CD4-positive, alpha-beta T cell treated with Interleukin-21 for 1 hour (primary cell): ENCODE results near the gene AHRR.

Source experiments
- DNase-seq: peaks from one replicate; pipeline ENCODE4 v3.0.0-alpha.2; 2020

AHRR gene

DNA sequence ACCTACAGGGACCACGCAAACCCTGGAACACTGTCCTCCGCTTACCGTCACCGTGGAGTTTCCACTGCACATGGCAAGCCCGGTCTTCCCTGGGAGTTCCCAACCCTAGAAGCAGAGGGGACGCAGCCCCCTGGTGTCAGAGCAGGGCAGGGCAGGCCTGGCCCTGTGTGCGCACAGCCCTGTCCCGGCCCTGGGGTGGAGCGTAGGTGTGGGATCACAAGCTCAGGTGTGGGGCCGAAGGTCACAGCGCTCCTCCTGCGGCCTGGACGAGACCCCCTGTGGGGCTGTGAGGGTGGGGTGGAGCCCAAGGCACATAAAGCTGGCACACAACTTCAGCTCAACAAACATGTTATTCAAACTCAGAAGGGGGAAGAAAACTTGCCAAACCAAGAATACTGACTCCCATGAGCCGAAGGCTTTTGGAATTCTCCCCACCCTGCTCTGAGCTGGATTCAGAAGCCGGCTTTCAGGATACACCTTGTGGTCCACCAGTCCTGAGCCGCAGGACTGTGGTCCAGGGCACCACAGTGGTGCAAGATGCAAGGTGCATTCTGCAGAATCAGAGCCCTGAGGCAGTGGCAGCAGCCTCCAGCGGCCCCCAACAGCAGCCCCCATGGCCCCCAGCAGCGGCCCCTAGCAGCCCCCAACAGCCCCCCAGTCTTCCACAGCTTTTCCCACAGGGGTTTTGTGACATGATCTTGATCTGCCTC, 109.6 kb downstream of the AHRR start:
- DNase-seq, result peak; percentile 22

DNA sequence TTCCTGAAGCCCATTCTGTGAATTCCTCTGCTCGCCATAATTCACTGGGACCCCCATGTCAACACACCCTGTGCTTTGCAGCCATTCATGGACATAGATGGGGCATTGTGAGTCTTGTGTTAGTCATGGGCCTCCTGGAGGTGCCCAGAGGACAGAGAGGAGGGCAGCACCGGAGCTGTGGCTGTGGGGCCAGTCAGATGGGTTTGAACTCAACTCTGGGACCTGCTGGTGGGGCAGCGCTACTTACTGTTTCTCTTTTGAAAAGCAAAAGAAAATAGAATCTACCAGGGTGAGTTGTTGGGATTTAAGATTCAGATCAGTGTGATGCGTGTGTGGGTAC, 110.2 kb downstream of the AHRR start:
- DNase-seq, result no peak

DNA sequence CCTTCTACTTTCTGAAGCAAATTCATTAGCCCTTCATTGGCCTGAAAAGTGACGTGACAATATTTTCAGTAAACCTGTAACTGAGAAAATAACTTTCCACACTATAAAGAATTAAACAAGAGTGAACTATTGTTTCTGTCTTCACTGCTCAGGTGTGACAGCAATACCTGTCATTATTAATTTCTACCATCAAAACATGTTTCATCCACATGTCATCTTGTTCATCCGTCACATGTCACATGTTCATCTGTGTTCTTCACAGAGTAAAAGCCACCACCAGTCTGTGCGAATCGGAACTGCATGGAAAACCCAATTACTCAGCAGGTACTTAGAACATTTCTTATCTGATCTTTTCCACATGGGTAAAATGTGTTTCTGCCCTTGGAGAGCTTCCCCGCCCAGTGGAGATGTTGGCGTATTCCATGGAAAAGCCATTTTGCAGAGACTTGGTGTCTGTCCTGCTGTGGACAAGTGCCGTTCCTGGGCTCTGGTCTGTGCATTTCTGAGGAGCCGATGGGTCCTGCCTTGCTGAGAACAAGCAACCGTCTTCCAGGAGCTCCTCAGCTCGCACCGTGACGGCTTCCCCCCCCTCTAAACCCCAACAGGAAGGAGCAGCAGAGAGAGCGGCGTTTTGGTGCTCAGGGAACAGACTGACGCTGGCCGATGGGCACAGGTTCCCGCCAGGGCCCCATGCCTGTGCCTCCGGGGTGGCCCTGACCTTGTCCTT, 110.8 kb downstream of the AHRR start:
- no peak for DNase-seq

DNA sequence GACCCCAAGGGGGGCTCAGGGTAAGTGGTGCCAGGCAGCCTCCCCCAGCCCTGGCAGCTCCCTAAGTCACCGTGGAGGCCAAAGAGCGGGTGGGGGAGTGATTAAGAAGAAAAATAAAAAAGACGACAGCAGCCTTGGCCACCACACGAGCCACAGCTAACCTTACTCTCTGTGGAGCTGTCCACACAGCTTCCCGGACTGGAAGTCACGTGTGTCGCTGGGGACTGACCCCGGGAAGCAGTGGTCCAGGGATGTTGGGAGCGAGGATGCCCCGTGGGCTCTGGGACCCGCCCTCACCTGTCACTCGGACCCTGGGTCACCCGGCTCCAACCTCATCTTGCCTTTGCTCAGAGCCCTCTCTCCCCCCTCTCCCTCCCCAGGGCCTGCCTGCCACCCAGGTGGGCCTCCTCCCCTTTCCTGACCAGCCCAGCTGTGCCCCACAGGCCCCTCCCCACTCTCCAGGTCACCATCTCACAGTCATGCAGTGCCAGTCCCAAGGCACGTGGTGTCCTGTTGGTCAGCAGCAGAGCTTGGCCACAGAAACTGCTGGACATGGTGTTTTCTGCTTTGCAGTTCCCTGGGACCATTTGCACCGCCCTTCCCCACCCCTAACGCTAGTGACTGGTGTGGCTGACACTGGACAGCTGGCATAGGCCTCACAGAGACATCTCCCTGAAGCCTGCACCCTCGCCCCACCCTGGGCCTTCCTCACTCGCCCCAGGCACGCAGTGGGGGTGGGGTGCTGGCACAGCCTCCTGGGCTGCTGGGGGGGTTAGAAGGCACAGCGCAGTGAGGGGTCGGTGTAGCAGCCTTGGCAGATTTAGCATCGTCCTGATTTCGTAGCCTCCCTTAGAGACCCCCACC, 111.6 kb downstream of the AHRR start:
- DNase-seq, result no peak

DNA sequence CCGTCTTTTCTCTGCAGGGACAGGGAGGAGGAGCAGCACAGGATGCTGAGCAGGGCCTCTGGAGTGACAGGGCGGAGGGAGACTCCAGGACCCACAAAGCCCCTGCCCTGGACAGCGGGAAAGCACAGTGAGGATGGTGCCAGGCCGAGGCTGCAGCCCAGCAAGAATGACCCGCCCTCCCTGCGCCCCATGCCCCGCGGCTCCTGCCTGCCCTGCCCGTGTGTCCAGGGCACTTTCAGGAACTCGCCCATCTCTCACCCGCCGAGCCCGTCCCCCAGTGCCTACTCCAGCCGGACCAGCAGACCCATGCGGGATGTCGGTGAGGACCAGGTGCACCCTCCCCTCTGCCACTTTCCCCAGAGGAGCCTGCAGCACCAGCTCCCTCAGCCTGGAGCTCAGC, 112.3 kb downstream of the AHRR start:
- DNase-seq, result no peak

DNA sequence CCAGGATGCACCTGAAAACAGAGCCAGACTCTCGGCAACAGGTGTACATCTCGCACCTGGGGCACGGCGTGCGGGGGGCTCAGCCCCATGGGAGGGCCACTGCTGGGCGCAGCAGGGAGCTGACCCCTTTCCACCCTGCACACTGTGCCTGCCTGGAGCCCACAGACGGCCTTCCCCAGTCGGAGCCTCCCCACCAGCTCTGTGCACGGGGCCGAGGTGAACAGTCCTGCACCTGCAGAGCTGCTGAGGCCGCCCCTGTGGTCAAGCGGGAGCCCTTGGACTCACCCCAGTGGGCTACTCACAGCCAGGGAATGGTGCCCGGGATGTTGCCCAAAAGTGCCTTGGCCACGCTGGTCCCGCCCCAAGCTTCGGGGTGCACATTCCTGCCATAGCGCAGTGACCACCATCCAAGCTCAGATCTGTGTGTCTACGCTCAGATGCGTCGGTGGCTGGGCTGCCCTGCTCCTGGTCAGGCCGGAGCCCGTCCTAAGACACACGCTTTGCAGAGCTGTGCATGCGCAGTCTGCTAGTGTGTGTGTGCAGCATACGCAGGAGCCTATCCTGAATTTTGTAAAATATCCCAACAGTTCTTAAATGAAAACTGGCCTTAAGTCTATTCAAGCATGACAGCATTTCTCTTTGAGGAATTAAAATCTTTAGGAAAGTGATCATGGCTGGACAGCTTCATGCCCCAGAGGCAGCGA, 113.1 kb downstream of the AHRR start:
- no peak for DNase-seq

DNA sequence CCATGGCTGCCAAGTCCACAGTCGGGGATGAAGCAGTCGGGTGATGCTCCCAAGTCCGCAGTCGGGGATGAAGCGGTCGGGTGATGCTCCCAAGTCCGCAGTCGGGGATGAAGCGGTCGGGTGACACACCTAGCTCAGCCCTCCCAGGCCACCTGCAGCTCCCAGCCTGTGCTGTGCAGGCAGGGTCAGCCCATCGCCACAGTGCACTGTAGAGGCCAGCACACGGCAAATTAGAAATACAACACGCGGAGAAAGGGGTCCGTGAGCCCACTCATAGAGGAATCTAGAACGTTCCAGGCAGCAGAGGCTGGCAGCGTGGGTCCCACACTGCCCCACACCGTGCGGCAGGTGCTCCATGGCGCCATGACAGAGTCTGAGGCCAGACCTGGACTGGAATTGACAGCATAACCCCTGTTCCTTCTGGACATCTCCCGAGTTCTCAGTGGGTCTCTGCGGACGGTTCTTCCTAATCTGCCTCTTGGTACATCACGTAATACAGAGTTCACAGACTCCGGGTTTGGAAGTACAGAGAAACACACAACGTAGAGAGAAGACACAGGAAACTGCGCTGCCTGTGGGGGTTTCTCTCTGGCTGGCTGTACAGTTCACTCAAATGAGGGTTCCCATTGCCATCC, 113.8 kb downstream of the AHRR start:
- no peak for DNase-seq

DNA sequence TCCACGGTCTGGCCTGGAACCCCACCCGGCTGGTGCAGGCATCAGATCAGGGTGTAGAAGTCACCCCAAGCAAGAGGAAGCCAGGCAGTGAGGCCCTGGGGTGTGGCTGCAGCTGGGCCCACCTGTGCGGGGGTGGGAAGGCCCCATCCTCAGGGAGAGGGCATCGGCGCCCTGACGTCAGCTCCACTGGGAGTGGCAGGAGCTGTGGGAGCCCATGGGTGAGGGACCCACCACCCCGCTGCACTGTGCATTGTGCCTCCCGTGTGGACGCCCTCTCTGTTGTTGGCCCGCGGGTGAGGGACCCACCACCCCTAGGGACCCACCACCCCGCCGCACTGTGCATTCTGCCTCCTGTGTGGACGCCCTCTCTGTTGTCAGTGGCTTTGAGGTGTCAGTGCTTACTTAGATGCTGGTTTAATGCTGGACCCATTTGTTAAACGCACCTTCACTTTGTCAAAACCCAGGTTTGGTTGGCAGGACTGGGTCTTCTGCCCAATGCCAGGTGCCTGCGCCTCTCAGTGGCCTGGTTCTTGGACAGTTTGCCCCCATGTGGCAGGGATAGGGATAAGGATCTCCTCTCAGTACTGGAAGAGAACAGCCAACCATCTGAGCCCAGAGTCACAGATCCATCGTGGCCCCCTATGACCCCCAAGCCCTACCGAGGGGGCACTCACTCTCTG, 114.6 kb downstream of the AHRR start:
- DNase-seq, result no peak

DNA sequence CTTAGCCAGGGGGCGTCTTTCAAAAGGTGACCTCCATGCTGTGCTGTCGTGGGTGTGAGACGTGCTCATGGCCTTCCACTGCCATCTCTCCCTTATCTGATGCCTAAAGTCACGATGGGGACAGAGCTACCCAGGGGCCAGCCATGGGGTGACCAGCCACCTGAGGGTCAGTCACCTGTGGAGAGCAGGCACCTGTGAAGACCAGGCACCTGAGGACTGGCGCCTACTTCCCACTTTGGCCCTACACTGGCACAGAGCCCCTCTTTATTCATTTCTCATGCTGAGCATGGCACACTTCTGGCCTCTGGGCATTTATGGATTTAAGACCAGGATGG, 115.1 kb downstream of the AHRR start:
- no peak for DNase-seq

DNA sequence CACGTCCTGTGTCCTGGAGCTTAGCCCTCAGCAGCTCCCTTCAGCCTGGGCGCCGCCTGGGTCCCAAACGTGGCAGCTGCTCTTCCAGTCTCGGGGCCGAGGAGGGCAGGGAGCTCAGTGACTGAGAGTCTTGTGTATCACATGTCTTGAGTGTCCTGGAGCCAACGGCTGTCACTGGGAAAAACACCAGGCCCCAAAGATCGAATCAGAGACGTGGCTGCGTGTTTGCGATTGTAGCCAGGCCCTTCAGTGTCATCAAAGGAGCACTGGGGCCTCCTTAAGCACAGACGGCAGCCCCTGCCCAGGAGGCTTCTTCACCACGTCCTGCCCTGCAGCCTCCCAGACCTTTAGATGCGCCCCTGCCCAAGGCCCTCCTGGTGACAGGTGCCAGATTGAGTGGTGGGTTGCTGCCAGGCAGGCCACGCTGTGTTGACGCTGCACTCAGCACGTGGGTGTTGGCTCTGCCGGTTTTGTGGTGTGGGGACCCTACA, 115.8 kb downstream of the AHRR start:
- no peak for DNase-seq

DNA sequence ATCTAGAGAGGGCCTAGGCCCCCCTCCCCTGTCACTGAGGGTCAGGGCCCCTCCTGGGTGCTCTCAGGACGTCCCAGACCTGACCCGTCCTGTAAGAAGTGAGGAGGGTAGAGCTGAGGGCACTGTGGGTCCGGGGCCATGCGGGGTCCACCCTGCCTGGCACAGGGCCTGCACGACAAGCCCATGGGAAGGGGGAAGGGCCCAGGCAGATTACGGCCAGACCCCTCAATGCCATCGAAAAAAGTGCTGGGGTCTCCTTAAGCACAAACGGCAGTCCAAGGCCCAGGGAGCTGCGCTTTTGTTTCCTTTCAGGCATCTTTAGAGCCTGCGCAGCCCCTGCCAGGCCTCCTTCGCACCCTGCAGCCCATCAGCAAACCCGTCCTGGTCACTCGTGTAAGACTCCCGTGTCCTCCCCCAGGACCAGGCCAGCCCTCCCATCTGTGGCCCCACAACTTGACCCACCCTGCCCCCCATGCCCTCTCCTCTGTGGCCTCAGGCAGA, 117.0 kb downstream of the AHRR start:
- DNase-seq, result no peak

DNA sequence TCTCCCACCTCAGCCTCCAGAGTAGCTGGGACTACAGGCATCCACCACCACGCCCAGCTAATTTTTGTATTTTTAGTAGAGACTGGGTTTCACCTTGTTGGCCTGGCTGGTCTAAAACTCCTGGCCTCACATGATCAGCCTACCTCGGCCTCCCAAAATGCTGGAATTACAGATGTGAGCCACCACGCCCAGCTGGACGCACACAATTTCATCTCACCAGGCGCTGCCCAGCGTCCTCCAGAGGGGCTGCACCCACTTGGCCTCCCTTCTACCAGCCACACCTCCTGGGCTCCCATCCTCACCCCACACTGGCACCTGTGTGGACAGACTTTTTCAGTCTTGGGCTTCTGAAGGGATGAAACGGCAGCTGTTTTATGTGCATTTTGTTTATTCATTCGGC, 117.7 kb downstream of the AHRR start:
- DNase-seq, result no peak

DNA sequence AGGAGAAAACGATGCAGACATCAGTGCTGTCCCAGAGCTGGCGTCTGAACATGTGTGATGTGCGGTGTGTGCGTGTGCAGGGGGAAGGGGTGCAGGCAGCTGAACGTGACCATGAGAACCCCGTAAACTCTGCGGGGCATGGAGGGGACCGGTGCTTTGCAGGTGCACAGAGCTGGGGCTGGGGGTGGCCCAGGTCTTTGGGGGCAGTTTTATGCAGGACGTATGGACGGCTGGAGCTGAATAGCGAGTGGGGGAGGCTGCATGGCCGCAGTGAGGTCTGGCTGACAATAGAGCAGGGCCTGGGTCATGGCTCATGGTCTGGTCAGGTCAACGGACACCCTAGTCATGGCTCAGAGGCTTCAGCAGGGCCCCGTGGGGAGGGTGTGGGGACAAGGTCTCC, 118.1 kb downstream of the AHRR start:
- no peak for DNase-seq

DNA sequence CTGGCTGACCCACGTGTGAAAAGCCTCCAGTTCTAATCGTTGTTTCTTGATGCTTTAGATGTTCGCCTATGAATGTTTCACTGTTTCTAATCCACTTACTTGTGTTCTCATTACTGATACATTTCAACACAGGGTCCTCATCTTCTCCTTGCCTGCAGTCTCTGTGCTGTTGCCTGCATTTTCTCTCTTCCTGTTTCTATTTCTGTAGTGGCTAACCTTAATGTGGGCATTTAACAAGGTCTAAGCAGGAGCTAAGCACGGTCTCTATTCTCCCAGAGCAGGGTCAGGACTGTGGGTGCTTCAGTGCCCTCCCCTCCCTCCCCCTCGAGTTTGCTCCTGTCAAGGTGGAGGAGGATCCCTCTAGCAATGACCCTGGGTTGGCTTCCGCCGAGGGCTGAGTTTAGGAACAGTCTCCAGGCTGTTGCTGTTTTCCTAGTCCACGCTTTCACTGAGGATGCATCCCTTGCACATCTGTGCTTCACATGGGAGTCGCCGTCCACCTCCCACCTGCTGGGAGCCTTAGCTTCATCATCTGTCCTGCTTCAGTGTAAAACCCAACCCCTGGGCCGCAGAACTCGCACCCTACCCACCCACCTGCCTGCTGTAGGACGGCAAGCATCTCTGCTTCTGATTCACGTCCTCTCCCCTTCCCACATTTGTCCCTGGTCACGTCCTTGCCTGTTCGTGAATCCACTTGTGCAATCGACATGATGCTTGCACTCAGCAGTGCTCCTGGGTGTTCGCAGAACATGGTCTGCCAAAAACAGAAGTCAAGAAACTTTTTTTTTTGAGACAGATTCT, 119.1 kb downstream of the AHRR start:
- no peak for DNase-seq

DNA sequence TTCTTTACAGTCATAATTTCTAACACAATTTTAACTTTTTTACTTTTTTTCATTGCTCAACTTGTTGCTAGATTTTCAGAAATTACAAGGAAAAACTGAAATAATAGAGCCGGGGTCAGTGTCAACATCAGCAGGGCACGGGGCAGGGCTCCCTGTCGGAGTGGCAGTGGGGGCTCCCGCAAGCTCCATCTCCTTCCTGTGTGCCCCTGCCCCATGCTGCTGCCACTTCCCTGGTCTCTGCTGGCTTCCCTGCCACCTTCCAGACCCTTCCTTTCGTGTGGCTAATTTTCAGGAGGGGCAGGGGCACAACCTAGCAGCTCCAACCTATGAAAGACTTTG, 120.5 kb downstream of the AHRR start:
- DNase-seq, result no peak

DNA sequence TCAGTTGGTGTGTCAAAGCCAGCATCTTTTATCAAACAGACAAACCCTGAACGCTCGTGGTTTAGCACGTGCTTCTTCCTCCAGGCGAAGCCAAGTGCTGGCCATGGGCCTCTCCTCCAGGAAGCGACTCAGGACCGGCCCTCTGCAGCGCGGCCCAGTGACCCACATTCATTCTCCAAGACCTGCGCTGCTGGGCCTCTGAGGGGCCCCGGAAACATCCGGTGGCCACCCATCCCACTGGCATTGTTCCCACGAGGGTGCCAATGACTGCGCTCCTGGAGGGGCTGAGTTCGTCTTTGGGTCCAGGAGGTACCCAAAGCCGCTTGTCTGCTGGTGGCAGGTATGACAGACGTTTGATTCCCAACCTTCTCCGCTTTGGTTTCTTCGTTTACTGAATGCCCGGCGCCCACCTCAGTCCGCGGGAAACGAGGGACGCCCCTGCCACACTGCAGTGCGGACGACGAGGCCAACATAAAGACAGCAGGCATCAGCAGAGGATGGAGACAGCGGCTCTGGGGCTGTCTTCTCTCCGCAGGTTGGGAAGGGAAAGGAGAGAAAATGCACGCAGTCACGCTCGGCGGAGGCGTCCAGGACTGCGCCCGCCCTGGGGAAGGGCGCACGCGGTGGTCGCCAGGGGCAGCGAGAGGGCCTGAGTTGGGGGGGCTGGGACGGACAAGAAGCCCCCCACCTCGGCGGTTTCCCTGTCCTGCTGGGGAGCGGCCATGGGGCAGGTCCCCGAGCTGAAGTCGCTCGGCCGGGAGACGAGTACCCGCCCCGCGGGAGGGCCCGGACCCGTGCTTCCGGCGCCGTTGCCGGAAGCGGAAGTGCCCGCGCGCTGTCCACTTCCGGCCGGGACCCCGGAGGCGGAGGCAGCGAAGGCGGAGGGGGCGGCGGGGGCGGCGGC, 121.1 kb downstream of the AHRR start, which contains the start of gene EXOC3:
Gene EXOC3 (plus strand): TSS at position 842 of the 904 bp plus-strand sequence. CDS start 3,030 bp downstream, outside the sequence.
- peak; percentile 79 for DNase-seq

DNA sequence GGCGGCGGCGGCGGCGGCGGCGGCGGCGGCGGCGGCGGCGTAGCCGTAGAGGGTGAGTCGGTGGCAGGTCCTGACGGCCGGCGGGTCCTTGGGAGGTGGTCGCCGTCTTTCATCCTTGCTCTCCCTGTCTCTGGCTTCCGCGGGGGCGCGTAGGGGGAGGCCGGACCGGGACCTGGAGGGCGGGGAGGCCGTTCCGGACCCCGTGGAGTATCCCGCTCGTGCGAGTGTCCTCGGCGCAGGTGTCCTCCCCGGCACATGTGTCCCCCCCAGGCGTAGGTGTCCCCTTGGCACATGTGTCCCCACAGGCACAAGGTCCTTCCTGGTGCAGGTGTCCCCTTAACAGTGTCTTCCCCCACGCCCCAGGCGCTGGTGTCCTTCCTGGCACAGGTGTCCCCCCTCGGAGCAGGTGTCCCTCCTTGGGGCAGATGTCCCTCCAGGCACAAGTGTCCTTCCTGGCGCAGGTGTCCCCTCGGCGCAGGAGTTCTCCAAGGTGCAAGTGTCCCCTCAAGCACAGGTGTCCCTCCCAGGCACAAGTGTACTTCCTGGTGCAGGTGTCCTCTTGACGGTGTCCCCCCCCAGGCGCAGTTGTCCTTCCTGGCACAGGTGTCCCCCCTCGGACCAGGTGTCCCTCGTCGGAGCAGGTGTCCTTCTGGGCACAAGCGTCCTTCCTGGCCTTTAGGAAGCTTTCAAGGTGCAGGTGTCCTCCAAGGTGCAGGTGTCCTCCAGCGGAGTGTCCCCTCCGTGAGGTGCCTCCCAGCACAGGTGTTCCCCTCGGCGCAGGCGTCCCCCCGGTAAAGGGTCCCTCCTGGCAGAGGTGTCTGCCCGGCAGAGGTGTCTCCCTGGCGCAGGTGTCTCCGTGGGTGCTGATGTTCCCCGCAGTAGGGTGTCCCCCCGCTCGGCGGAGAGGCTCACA, 122.0 kb downstream of the AHRR start:
- peak; percentile 37 for DNase-seq

DNA sequence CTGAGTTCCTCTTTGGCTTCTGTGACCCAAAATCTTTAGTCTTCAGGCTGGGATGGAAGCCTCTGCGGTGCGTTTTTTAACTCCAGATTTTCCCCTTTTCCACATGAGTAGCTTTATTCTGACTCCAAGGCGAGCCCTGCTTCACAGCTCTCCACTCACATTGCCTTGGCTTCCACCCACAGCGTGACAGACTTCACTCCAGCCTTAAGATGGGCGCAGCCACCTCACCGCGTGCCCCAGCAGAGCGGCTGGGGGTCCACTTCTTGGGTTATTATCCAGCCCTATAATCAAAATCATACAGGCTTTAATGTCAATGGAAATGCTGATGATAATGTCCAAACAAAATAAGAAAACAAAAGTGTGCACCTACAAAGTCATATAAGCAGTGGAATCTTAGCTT, 122.7 kb downstream of the AHRR start:
- no peak for DNase-seq

DNA sequence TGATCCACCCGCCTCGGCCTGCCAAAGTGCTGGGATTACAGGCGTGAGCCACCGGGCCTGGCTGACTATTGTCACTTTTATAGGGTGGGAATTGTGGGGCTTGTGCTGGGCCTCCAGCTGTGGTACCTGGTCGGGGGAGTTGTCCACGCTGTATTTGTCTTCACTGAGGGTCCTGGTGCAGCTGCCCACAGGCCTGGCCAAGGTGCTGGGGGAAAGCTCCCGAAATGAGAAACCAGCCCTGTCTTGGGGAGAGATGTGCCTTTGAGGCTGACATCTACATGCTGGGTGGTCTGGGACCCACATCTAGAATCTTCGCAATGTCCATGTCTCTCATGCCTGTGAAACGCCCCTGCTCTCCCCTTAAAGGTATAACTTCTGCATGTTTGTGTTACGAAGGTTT, 124.1 kb downstream of the AHRR start:
- DNase-seq, result no peak
